ENCODE measurements around the gene FOXRED2. TPM values are rescaled to one million over a fixed set of nuclear protein-coding genes. Genes with fewer than 3 reads are reported as not detected.
A peak's percentile ranks its signal among the peaks of the same experiment; 100 is the strongest.
"Not testable (repeated sequence)": the region's sequence is repeated elsewhere in the genome, so short reads cannot be mapped to it uniquely, and the experiment has no call there.

Gene FOXRED2
- polyA plus RNA-seq (ENCODE audit: insufficient read length in 10 of 10), result 10 to 100 TPM; 15.5 to 25.3 (median 19.7) TPM
- long read RNA-seq, donor 1, partial matches to known transcripts, result 0 of 4 reads
- long read RNA-seq, donor 1, other reads (novel, unspliced or antisense), result 0 of 4 reads
- long read RNA-seq, donor 2, full-length matches to known transcripts, result 1 of 1 reads
- long read RNA-seq, donor 2, partial matches to known transcripts, result 0 of 1 reads
- long read RNA-seq, donor 2, other reads (novel, unspliced or antisense), result 0 of 1 reads
- long read RNA-seq, donor 3, result 0 reads
- long read RNA-seq, donor 4, partial matches to known transcripts, result 0 of 2 reads
- long read RNA-seq, donor 4, other reads (novel, unspliced or antisense), result 0 of 2 reads
- long read RNA-seq, donor 5, full-length matches to known transcripts, result 3 of 3 reads
- long read RNA-seq, donor 5, partial matches to known transcripts, result 0 of 3 reads
- long read RNA-seq, donor 5, other reads (novel, unspliced or antisense), result 0 of 3 reads
- long read RNA-seq, donor 6, partial matches to known transcripts, result 0 of 2 reads
- long read RNA-seq, donor 6, other reads (novel, unspliced or antisense), result 0 of 2 reads
- long read RNA-seq, donor 7, partial matches to known transcripts, result 0 of 2 reads
- long read RNA-seq, donor 7, other reads (novel, unspliced or antisense), result 0 of 2 reads
- long read RNA-seq, donor 8, full-length matches to known transcripts, result 2 of 2 reads
- long read RNA-seq, donor 8, partial matches to known transcripts, result 0 of 2 reads
- long read RNA-seq, donor 8, other reads (novel, unspliced or antisense), result 0 of 2 reads
- long read RNA-seq, donor 9, result 0 reads

DNA sequence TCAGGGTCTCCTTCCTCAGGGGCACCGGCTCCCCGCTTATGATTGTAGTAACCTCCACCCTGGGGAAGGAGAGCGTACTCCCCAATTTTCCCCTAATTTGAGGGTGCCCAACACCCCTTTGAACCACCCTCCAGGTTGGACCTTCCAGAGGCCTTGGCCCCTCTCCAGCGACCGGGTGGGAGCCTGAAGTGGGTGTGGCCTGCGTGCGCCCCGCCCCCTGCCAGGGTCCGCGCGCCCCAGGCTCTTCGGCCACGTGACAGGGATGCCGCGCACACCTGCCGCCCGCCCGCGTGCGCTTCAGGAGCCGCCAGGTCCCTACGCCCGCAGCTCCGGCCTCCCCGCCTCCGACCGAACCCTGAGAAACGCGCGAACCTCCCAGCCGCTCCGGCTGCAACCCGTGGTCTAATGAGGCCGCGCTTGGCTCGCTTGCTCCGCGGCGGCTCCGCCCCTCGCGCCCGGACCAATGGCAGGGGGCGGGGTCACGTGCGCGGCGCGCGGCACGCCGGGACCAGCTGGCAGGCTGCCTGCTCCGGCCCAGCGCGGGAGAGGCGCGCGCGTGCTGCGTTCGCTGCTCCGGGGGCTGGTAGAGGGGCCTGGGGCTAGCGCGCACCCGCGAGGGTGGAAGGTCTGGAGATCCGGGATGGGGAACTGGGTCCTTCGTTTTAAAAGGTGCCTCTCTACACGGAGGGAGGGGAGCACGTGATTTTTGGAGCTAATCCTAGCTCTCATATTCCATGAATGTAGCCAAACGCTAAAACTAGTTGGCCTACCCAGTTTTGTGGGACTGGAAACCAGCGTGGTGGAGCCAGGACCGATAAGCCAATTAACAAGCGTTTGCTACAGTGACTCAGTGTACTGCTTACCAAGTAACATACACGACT is at the start of gene FOXRED2:
FOXRED2 (minus strand) TSS at position 404 of the 881 bp plus-strand sequence. CDS start 618 bp downstream, outside the sequence.
- peak; percentile 88 to 96 (median 92) for DNase-seq

DNA sequence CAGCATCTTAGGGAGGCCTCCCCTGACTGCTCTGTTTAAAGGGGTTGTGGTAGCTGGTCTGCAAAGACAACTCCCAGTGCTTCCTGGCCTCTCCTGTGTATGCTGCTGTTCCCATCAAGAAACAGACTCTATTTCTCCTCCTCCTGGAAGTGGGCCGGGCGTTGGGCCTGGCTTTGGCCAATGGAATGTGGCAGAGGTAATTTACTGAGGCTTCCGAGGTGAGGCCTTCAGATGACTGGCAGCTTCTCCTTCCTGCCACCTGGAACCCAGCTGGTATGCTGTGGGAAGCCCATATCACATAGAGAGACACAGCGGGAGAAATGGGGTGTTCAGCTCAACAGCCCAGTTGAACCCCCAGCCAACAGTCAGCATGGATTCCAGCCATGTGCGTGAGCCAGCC is 47.3 kb upstream of the FOXRED2 start:
- DNase-seq, result no peak

DNA sequence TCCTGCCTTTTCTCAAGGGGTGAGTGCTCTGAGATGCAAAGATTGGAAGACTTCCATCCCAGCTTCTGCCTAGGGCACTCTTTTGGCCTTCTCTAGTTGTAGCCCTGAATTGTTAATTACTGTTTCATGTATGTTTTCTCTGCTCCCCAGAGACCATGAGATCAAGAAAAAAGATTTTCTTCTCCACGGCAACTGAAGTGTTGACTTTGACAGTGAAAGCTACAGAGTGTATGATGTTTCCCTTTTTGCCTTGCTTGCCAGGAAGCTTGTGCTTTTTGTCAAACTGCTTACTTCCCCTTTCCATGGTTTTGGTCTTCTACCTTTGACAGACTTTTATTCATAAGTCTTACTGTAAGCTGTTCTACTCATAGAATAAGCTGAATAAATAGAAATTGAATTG is 45.4 kb upstream of the FOXRED2 start:
- DNase-seq, result peak in 1 of 3 donors; percentile 35

DNA sequence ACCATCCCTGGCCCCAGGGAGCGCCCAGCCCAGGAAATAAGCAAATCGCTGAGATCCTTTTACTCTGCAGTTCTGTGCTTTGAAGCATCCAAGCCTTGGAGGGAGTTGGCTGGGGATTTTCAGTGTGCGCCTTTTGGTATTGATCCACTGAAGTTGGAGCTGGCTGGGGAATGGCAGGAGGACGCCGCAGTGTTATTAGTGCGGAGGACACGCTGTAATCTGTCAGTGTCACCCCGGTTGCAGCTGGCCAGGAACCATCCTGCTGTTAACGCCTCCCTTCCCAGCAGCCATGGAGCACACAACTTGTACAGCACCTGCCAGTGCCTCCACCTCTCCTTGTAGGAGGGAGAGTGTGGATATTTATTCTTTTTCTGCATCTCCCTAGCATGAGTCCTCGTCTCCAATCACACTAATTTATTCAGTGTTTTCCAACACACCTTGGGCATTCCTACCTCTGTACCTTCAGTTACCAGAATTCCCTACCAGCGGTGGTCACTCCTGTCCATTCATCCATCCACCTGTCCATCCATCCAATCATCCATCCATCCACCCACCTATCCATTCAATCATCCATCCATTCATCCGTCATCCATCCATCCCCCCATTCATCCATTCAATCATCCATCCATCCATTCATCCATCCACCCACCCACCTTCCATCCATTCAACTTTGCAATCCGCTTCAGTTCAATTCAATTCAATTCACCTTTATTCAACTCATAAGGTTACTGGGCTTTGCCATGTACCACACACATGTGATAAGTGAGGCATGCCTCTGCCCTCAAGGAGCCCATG is 44.1 kb upstream of the FOXRED2 start:
- DNase-seq, result no peak

- DNase-seq, result no peak
These were observed 42.2 kb upstream of the FOXRED2 start for GRCh38 chr22:36549033-36549432.

DNA sequence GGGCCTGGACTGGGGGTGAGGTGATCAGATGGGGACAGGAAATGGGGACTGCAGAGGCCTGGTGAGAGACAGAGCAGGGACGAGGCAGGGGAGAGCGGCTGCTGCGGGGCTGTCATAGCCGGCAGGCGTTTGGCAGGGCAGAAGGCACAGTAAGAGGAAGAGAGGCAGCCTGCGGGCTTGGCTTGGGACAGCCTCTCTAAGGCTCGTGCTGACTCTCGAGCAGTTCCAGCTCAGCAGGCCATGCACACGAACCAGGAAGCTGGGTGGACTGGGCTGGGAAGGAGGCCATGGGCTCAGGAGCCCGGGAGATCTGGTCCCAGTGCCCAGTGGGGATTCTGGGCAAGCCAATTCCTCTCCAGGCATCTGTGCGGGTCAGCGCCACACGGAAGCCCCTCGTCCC is 41.8 kb upstream of the FOXRED2 start:
- DNase-seq, result no peak

DNA sequence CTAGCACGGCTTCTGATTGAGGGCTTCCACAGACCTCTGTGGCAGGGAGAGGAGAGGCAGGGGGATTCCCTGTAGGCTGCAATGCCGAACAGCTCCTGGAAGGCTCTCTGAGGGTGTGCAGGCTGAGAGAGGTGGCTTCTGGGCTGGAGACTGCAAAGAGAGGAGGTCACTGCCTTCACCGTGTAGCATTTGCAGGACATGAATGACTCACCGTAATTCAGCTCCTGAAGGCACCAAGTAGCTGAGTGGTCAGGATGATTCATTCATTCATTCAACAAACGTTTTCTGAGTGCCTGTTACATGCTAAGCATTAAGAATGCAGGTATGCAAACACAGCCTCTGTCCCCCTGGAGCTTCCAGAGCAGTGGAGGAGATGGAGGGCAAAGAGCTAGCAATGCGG is 40.1 kb upstream of the FOXRED2 start:
- DNase-seq, result peak in 1 of 3 donors; percentile 54

GRCh38 chr22:36546092-36546804 is 39.4 kb upstream of the FOXRED2 start:
- peak in 2 of 3 donors; percentile 46 to 67 for DNase-seq

GRCh38 chr22:36544107-36544620 is 37.3 kb upstream of the FOXRED2 start:
- no peak for DNase-seq

DNA sequence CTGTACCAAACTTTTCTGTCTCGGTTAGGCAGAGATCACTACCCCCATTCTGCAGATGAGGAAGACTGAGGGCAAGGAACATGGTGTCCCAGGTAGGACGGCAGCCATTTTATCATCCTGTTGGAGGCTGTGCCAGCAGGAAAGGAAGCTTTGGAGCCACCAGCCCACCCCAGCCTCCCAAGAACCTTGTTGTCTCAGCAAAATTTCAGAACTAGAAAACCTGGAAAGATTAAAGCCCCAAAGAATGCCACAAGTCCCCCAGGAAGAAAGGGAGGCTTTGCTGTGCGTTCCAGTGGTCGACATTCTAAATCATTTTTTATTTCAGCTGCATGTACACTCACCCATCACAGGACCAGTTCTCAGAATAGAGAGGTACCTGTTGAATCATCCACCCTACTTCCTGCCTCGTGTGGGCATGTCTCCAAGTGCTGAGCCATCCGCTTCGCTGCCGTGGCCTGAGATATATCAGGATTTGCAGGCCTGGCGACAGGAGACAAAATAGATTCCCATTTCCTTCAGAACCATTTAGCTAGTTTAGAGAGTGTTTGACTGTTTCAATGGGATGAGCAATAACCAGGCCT is 35.1 kb upstream of the FOXRED2 start:
- peak in 1 of 3 donors; percentile 90 for DNase-seq

DNA sequence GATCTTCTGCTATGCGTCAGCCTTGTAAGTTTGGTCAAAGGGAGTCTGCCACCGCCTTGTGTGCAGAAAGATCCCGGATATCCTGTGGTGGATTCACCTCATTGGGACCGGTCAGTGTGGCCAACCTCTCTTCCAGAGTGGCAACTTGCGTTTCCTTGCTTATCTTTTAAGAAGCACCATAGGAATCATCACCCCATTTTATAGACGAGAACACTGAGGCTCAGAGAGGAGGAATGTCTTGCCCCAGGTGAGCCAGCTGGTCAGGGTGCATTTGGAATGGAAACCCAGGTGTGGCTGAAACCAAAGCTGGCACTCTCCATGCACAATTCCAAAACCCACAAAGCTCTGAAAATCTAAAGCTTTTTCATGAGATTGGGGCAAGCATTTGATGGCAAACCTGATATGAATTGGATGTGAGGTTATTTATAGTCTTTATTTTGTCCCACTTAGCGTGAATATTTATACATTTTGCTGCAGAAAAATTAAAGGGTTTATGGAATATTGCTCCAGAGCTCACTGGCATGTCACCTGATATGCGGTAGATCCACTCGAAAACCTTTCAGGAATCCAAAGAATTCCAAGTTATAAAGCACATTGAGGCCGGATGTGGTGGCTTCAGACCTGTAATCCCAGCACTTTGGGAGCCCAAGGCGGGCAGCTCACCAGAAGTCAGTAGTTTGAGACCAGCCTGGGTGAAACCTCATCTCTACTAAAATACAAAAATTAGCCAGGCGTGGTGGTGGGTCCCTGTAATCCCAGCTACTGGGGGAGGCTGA is 34.2 kb upstream of the FOXRED2 start:
- DNase-seq, result no peak

- no peak for DNase-seq
These were observed 31.7 kb upstream of the FOXRED2 start for GRCh38 chr22:36538529-36538928.

DNA sequence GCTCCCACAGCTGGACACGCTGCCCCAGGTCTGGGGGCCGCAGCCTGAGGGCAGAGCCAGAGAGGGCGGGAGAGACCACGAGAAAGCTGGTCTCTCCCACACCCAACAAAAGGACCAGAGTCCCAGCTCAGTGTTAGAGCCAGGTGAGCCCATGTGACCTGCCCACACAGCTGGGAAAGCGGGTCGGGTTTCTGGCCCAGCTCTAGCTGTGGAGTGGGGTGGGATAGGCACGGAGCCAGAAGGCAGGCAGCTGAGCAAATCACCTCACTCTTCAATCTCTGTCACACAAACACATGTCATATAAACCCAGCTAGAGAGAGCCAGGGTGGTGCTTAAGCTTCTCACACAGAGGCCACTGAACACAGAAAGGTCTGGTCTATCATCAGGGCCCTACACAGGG is 29.9 kb upstream of the FOXRED2 start:
- DNase-seq, result peak in 2 of 3 donors; percentile 33 to 46

- not testable (repeated sequence) for DNase-seq
These were observed 26.5 kb upstream of the FOXRED2 start for GRCh38 chr22:36533320-36533719.

GRCh38 chr22:36532466-36532865 is 25.6 kb upstream of the FOXRED2 start:
- DNase-seq, result no peak

DNA sequence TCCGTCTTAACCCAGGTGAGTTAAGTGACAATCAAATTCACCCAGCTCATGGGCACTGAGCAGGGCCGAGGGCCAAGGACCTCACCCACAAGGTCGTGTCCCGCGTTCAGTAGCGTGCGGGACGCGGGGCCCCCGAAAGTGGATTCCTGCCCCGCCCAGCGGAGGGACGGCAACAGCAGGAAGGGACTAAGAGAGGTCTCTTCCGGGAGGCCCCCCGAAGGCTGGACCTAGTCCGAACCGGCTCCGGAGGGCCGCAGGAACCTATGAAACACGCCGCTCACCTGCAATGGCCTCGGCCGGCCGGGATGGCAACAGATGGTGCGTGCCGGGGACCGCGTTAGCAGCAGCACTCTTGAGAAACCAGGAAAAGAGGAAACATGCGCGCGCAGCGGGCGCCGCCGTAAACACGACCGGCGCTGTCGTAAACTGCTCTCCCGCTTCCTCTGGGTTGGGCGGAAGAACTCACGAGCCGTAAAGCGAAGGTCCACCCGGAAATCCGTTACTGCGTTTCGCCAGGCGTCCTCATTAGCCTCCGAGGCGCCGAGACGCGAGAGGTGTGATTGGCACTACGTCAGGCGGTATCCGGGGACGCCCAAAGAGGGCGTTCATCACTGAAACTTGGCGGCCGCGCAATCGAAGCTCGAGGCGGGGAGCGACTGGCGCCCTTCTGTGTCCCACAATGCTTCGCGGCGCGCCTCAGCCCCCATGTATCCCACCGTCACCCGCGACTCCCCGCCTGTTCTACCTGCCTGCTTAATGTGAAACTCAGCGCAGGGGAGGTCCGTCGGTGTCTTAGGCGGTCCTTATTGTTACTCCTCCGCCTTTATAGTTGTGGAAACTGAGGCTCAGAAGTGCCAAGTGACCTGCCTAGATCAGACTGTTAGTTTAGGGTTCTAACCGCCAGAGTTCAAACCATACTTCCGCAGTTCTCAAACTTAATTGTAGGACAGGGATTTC is 22.2 kb upstream of the FOXRED2 start, which contains the start of gene EIF3D:
EIF3D (minus strand) TSS at position 372 of the 957 bp plus-strand sequence. CDS start 3,045 bp downstream, outside the sequence.
- peak; percentile 99 to 100 (median 99) for DNase-seq

GRCh38 chr22:36528341-36528740 is 21.5 kb upstream of the FOXRED2 start:
- DNase-seq, result no peak

All from muscle of back (tissue), 13 donors.